Activated CD4-positive, alpha-beta T cell treated with anti-CD3 and anti-CD28 coated beads for 1 hour (primary cell): ENCODE results near the gene LRRIQ1.
"Not testable (repeated sequence)": the region's sequence is repeated elsewhere in the genome, so short reads cannot be mapped to it uniquely, and the experiment has no call there.

Experiments
- DNase-seq: peaks from one replicate; pipeline ENCODE4 v3.0.0-alpha.2; 2020

Gene LRRIQ1

DNA sequence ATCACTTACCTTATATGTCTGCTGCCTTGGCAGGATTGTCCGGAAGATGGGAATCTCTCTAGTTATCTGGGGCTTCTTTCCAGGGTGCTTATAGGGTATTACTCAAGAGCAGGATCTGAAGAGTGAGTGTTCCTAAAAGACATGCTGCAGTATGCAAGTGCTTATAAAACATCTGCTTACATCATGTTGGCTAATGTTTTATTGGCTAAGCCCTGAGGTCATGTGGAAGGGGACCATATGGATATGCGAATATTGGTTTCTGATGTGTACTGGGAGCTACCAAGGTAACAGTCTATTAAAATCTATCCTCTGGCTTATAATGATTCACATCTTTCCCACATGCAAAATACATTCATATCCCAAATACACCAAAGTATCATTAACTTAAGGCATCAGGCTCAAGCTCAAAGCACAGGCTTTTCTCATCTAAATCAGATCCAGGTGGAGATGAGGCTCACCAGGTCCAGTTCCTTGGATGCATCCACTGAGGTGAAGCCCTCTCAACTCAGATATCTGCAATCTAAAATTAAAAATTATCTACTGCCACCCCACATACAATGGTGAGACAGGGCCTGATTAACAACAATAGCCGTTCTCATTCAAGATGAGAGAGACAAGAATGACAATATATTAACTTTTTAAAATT is 29.8 kb downstream of the LRRIQ1 start:
- no peak for DNase-seq

DNA sequence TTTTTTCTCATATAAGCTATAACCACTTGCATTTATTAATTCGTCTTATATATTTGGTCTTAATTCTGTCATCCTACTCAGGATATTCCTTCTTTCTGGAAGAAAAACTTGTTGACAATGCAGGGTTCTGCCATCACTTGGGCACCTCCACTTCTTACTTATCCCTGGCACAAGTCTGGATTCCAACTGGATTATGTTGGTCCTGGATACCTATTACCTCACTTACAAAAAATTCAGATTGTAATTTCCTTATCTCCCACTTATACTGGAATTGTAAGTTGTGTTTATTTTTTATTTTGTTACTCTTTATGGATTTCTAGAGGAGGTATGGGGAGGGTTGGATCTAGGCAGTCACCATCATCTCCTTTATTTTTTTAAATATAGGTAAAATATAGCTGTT is 36.7 kb downstream of the LRRIQ1 start:
- no peak for DNase-seq

GRCh38 chr12:85076688-85077430 is 40.7 kb downstream of the LRRIQ1 start:
- DNase-seq, result no peak

GRCh38 chr12:85085066-85085465 is 48.9 kb downstream of the LRRIQ1 start:
- DNase-seq, result no peak

DNA sequence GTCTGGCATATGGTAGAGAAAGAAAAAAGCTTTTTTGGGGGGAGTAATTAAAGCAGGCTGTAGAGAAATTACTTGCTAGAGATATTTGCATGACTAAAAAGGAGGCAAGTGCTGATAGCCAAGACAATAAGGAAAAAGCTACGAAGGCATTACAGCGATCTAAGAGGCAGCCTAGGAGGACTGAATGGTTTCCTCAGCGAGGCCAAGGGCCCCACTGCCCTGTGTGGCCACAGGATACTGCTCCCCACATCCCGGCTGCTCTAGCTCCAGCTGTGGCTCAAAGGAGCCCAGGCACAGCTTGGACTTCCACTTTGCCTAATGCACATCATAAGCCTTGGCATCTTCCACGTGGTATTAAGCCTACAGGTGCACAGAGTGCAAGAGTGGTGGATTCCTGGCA is 53.6 kb downstream of the LRRIQ1 start:
- no peak for DNase-seq

DNA sequence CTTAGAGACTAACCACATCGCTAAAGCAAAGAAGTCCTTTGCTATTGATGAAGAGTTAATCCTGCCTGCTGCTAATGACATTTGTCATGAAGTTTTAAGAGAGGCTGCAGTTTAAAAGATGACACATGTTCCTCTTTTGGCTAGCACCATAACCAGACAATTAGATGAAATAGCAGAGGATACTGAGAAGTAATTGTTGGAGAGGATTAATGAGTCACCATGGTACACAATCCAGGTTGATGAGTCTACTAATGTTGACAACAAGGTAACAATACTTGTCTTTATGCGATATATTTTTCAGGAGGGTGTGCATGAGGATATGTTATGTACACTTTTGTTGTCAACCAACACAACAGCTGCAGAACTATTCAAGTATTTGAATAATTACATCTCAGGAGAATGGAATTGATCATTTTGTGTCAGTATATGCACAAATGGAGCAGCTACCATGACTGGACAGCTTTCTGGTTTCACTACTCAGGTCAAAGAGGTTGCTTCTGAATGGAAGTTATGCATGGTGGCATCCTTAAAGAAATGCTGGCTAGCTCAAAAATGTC is 56.7 kb downstream of the LRRIQ1 start:
- no peak for DNase-seq

DNA sequence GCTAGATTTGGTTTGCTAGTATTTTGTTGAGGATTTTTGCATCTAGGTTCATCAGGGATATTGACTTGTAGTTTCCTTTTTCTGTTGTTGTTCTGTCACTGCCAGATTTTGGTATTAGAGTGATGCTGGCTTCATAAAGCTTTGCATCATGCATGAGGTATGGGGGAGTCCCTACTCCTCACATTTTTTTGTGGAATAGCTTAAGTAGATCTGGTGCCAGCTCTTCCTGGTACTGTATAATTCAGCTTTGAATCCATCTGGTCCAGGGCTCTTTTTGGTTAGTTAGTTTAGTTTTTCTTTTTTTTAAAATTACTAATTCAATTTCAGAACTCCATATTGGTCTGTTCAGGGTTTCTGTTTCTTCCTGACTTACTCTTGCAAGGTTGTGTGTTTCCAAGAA is 59.4 kb downstream of the LRRIQ1 start:
- no peak for DNase-seq

GRCh38 chr12:85130646-85131045 is 94.5 kb downstream of the LRRIQ1 start:
- no peak for DNase-seq

DNA sequence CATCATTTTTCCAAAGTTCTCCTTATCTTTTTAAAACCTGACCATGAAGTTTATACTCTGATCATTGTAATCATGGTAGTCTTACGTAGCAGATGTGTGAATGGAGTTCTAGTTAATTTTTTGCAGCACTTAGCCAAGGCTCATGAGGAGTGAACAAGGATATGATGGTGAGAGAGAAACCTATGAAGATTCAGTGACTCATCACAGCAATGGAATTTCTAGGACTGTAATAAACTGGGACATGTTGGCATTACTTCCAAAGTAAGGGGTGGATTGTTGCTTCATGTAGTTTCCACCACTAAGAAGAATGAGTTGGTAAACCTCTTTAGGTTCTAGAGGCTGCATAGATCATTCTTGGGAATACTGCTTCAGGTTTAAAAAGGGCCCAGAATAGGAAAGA is 102.7 kb downstream of the LRRIQ1 start:
- DNase-seq, result no peak

- no peak for DNase-seq
These were observed 111.2 kb downstream of the LRRIQ1 start for GRCh38 chr12:85147331-85147730.

GRCh38 chr12:85152311-85152729 is 116.2 kb downstream of the LRRIQ1 start:
- DNase-seq, result no peak

DNA sequence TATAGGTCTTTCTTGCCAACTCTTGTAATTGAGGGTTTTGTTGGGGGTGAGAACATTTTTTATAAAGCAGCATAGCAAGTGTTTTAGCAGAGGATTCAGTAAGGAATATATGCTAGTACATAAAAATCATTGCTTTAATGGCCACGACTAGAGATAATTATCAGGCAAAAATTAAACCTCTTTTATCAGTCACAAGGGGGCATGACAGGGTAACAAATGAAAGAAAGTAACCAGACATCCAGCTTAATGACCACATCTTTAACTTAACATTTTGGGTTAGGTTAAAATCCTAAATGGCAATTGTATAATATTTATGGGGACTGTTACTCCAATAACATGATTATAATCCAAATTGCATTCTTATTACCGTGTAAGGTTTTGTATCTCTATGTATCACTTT is 119.6 kb downstream of the LRRIQ1 start:
- no peak for DNase-seq

- no peak for DNase-seq
These were observed 120.4 kb downstream of the LRRIQ1 start for GRCh38 chr12:85156569-85156968.

DNA sequence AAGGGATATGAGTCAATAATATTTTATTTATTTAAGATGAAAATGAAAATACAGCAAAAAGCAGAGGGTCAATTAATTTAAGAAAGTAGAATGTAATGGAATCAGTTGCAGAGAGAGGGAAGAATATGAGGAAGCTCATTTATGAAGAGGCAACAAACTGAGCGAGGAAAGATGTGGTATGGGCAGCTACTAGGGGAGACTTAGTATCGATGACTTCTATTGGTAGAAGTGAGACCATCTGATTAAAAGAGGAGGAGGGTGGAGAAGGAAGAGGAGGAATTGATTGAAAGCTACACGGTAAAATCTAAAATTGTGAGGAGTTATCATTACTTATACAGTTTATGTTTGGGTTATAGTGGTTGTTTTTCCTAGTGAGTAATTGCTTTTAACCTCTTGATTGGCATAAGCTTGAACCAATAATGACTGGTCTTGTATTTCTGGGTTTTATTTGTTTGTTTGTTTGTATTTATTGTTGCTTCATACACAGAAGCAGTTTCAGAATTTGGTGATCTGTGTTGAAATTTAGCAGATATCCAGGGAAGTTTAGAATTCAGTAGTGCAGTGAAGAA is 121.0 kb downstream of the LRRIQ1 start:
- no peak for DNase-seq

- DNase-seq, result no peak
These were observed 127.7 kb downstream of the LRRIQ1 start for GRCh38 chr12:85163752-85164321.

DNA sequence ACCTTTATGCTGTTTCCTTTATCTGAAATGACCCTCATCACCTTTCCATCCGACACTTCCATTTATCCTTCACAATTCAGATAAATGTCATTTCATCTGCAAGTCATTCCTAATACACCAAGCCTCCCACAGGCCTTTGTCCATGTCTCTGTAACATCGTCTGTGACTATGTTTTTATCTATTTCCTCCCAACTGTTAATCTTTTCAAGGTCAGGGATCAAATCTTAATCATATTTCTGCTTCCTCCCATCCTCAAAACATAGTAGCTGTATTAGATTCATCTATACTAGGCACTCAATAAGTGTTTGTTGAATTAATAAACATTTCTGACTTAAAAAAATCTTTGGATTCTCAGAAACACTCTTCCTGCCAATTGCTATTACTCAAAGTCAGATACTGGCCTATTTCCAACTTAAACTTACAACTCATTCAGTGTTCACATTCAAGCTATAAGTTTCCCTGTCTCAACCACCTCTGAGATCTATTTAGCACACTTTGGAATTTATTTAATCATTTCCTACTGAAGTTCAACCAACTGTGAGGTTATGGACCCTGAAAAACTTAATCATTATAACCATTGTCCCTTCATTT is 143.6 kb downstream of the LRRIQ1 start:
- no peak for DNase-seq

DNA sequence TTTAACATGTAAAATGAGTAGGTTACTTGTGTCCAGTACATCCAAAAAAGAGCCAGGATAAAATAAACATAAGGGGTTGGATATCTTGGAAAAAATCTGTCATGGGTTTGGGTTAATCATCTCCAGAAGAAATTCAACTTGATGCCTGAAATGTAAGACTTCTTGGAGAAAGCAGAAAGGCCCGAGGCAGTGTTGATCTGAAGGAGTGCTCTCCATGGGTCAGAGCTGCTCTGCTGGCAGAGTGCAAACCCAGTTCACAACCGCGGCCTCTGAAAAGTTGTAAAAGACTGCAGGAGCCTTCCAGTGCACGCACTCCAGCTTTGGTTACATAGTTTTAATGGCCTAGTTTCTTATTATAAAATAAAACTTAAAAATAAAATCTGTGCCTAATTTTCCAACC is 146.5 kb downstream of the LRRIQ1 start:
- no peak for DNase-seq

- DNase-seq, result no peak
These were observed 147.7 kb downstream of the LRRIQ1 start for GRCh38 chr12:85183855-85184254.

DNA sequence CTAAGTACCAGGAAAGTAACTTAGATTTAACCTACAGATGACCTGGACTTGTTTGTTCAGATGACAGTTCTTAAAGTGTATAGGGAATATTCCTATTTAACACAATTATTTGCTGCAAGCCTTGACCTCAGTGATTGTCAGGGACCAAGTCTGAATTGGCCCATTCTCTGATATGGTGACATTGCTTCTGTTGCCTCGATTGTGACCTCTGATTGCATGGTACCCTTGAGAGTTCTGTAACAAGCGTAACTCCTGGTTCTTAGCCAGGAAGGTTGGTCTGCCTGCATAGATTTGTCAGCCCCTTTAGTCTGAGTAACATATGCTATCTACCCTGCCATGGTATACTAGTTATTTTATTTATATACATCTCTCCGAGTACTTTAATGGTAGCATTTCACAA is 150.1 kb downstream of the LRRIQ1 start:
- no peak for DNase-seq

DNA sequence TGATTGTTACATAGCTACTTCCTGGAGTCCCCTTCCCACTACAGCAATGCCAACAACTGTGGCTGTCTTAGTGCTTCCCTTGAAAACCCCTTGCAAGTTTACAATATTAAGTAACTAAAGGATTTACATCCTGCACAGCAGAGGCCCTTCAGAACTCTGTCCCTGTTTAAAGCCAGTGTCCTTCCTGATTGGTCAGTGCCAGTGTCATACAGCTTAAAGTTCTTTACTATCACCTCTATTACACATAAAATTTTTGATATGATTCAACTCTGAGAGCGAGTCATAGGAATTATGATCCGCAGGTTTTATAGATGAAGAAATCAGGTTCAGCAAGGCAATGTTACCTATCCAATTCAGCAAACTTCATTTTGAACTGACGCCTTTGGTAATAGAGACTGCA is 152.5 kb downstream of the LRRIQ1 start:
- DNase-seq, result no peak

DNA sequence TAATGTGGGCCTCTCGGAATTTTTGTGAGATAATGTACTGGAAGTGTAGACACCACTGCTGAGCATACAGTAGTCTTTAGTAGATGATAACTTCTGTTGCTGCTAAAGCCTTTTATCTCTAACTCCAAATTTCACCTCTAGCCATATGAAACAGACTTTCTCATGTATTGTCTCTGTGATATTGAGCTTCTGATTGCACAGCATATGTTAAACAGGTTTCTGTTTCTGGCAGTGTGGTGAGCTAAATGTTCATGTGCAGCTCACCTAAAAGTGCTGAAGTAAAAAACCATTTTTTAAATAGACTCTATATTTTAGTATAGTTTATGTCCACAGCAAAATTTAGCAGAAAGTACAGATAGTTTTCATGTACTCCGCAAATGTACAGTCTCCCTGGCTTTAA is 154.6 kb downstream of the LRRIQ1 start:
- DNase-seq, result no peak

GRCh38 chr12:85203809-85204208 is 167.7 kb downstream of the LRRIQ1 start:
- DNase-seq, result not testable (repeated sequence)

- DNase-seq, result no peak
These were observed 170.4 kb downstream of the LRRIQ1 start for GRCh38 chr12:85206543-85206942.
